Measurements from ENCODE around the gene TRPV3.
"Not testable (repeated sequence)": the region's sequence is repeated elsewhere in the genome, so short reads cannot be mapped to it uniquely, and the experiment has no call there.

TRPV3 gene

GRCh38 chr17:3573246-3574100 is 15.9 kb upstream of the TRPV3 start:
- DNase-seq, result no peak

GRCh38 chr17:3572231-3572630 is 14.6 kb upstream of the TRPV3 start:
- DNase-seq, result no peak

GRCh38 chr17:3571043-3571900 is 13.7 kb upstream of the TRPV3 start:
- peak; percentile 69 for DNase-seq

- no peak for DNase-seq
These were observed 12.0 kb upstream of the TRPV3 start for GRCh38 chr17:3569534-3570137.

- no peak for DNase-seq
These were observed 8.9 kb upstream of the TRPV3 start for GRCh38 chr17:3566551-3566950.

- DNase-seq, result no peak
These were observed 7.5 kb upstream of the TRPV3 start for GRCh38 chr17:3565143-3565542.

- not testable (repeated sequence) for DNase-seq
These were observed 6.6 kb upstream of the TRPV3 start for GRCh38 chr17:3564241-3564640.

- no peak for DNase-seq
These were observed 1.6 kb upstream of the TRPV3 start for GRCh38 chr17:3559270-3559645.

- no peak for DNase-seq
These were observed 1.1 kb upstream of the TRPV3 start for GRCh38 chr17:3558603-3559269.

- no peak for DNase-seq
These were observed 470 bp downstream of the TRPV3 start for GRCh38 chr17:3556916-3557767.

- no peak for DNase-seq
These were observed 1.2 kb downstream of the TRPV3 start for GRCh38 chr17:3556239-3556915.

- no peak for DNase-seq
These were observed 2.3 kb downstream of the TRPV3 start for GRCh38 chr17:3555189-3555796.

- DNase-seq, result no peak
These were observed 3.2 kb downstream of the TRPV3 start for GRCh38 chr17:3554440-3554839.

GRCh38 chr17:3553419-3554401 is 3.9 kb downstream of the TRPV3 start:
- no peak for DNase-seq

- no peak for DNase-seq
These were observed 4.7 kb downstream of the TRPV3 start for GRCh38 chr17:3552916-3553315.

- DNase-seq, result no peak
These were observed 6.4 kb downstream of the TRPV3 start for GRCh38 chr17:3551189-3551588.

GRCh38 chr17:3549610-3550162 is 7.9 kb downstream of the TRPV3 start:
- no peak for DNase-seq

GRCh38 chr17:3547628-3548027 is 10.0 kb downstream of the TRPV3 start:
- DNase-seq, result no peak

- DNase-seq, result no peak
These were observed 10.6 kb downstream of the TRPV3 start for GRCh38 chr17:3546997-3547396.

Measured in DMS79 (cell line).